PFSK-1 (cell line): ENCODE data around the gene RAB3IL1.

ENCODE experiments used
- FOXP2 ChIP-seq: optimal IDR thresholded peaks from 2 replicates; pipeline ENCODE3; 2011; ENCODE audit warnings: borderline replicate concordance, control low read depth, inconsistent platforms; ENCODE audit not compliant: insufficient read depth; ENCODE audit errors: extremely low read length, extremely low read depth
- POLR2AphosphoS5 ChIP-seq: IDR thresholded peaks from 2 replicates; pipeline ENCODE4 v1.6.1; 2012; ENCODE audit warnings: low read depth, mild to moderate bottlenecking, control low read depth, low read length, moderate library complexity
- REST ChIP-seq, 2 experiments: IDR thresholded peaks; 2 replicates each; pipeline versions ENCODE4 v1.6.1 to v1.8.0; 2011 to 2012; ENCODE audit warnings: low read depth in 2 of 2, low read length in 2 of 2, control low read depth in 1 of 2, inconsistent platforms in 1 of 2, mild to moderate bottlenecking in 1 of 2, moderate library complexity in 1 of 2; ENCODE audit not compliant: insufficient read depth in 1 of 2
- SIN3A ChIP-seq: IDR thresholded peaks from 2 replicates; pipeline ENCODE4 v1.6.1; 2012; ENCODE audit warnings: mild to moderate bottlenecking, low read length, moderate library complexity, borderline replicate concordance; ENCODE audit not compliant: insufficient read depth
- TAF1 ChIP-seq: IDR thresholded peaks from 2 replicates; pipeline ENCODE4 v1.6.1; 2012; ENCODE audit warnings: low read length, control low read depth, borderline replicate concordance; ENCODE audit not compliant: insufficient read depth

The RAB3IL1 gene

GRCh38 chr11:61945191-61945590 lies 27.8 kb upstream of the RAB3IL1 start:
- TF ChIP-seq FOXP2 (no peak), REST (IDR thresholded peaks at IDR 0.05; ENCODE audit: insufficient read depth in 1 of 2, low read depth in 2 of 2, low read length in 2 of 2) (no peak), POLR2AphosphoS5 (no peak)

- TF ChIP-seq FOXP2 (no peak), POLR2AphosphoS5 (no peak), TAF1 (no peak), REST (IDR thresholded peaks at IDR 0.05; ENCODE audit: insufficient read depth in 1 of 2, low read depth in 2 of 2, low read length in 2 of 2) (no peak), SIN3A (no peak)
These were observed 23.1 kb upstream of the RAB3IL1 start for GRCh38 chr11:61940466-61940865.

- TF ChIP-seq FOXP2 (no peak), POLR2AphosphoS5 (no peak), TAF1 (no peak), SIN3A (no peak), REST (IDR thresholded peaks at IDR 0.05; ENCODE audit: insufficient read depth in 1 of 2, low read depth in 2 of 2, low read length in 2 of 2) (no peak)
These were observed 18.5 kb upstream of the RAB3IL1 start for GRCh38 chr11:61935861-61936260.

- TF ChIP-seq SIN3A (no peak), FOXP2 (no peak), TAF1 (no peak), POLR2AphosphoS5 (no peak), REST (IDR thresholded peaks at IDR 0.05; ENCODE audit: insufficient read depth in 1 of 2, low read depth in 2 of 2, low read length in 2 of 2) (no peak)
These were observed 13.6 kb upstream of the RAB3IL1 start for GRCh38 chr11:61930933-61931332.

- TF ChIP-seq FOXP2 (no peak), REST (IDR thresholded peaks at IDR 0.05; ENCODE audit: insufficient read depth in 1 of 2, low read depth in 2 of 2, low read length in 2 of 2) (no peak)
These were observed 11.2 kb upstream of the RAB3IL1 start for GRCh38 chr11:61928606-61929005.
